ENCODE results near the gene PLA2G6. TPM values are rescaled to one million over a fixed set of nuclear protein-coding genes. Genes with fewer than 3 reads are reported as not detected.
"Not testable (repeated sequence)": the region's sequence is repeated elsewhere in the genome, so short reads cannot be mapped to it uniquely, and the experiment has no call there.

The PLA2G6 gene
- total RNA-seq, 1 experiment from 2014 or later, result 24.1 TPM

- peaks cover 0 to 8% (median 0%) of the 10 kb centered on the region in 3 experiments; a peak in 3 of 7 replicates for H3K36me3 Mint-ChIP-seq (ENCODE audit: insufficient read depth in 1 of 3, low read depth in 3 of 3)
- no peak overlapping the region for H3K27ac ChIP-seq (ENCODE audit: insufficient read length, low read depth, low read length)
- H3K4me2 ChIP-seq (ENCODE audit: insufficient read depth, insufficient read length, low read length), result no peak overlapping the region
- H3K9me3 Mint-ChIP-seq, result no peaks in the 10 kb centered on the region; a peak in 1 of 5 replicates
- H3K9ac ChIP-seq (ENCODE audit: extremely low read depth, insufficient read length, low read length), result no peak overlapping the region
- H3T11ph ChIP-seq (ENCODE audit: low read length), result no peak overlapping the region
- H3K56ac ChIP-seq (ENCODE audit: insufficient read length, low read depth, low read length), result no peak overlapping the region
- WGBS (ENCODE audit: extremely low coverage, insufficient read length, low lambda C conversion rate), result no CpG with 5 or more reads among the region's 28 CpGs
- H4K91ac ChIP-seq (ENCODE audit: insufficient read length, low read depth, low read length), result no peak overlapping the region
- H3K4me1 Mint-ChIP-seq, result peaks cover 4 to 13% of the 10 kb centered on the region in 2 experiments
- no peak overlapping the region for H3K18ac ChIP-seq (ENCODE audit: insufficient read length, low read depth, low read length)
- no peaks in the 10 kb centered on the region for H4K20me1 ChIP-seq (ENCODE audit: control insufficient read depth, insufficient read depth, insufficient read length)
- H2BK5ac ChIP-seq (ENCODE audit: insufficient read length, low read length), result no peak overlapping the region
- no peaks in the 10 kb centered on the region for H3K79me1 ChIP-seq (ENCODE audit: insufficient read depth, low read depth, low read length, poor library complexity, severe bottlenecking)
- H2BK120ac ChIP-seq (ENCODE audit: low read depth, low read length, poor library complexity, severe bottlenecking), result no peak overlapping the region
- H3K27me3 ChIP-seq (ENCODE audit: insufficient read depth, low read length), result no peaks in the 10 kb centered on the region
- H3K79me2 ChIP-seq (ENCODE audit: insufficient read depth, low read length), result no peaks in the 10 kb centered on the region
- no peaks in the 10 kb centered on the region for H3K23me2 ChIP-seq (ENCODE audit: insufficient read length, low read depth, low read length, poor library complexity, severe bottlenecking)
- H3K14ac ChIP-seq (ENCODE audit: insufficient read depth, low read length), result no peak overlapping the region
- no peaks in the 10 kb centered on the region for H3K4me1 ChIP-seq (ENCODE audit: insufficient read depth, low read length)
- H3K9me3 ChIP-seq (ENCODE audit: control insufficient read depth, low read depth, low read length), result no peaks in the 10 kb centered on the region
- no peak overlapping the region for H3K4me3 Mint-ChIP-seq
- no peak overlapping the region for H3K23ac ChIP-seq (ENCODE audit: insufficient read length, low read depth, low read length)
- no peak overlapping the region for H2BK12ac ChIP-seq (ENCODE audit: insufficient read length, low read depth, low read length)
- H3K27me3 Mint-ChIP-seq (ENCODE audit: low read depth), result peaks cover 1% of the 10 kb centered on the region; the same call in 1 of the 2 replicates
- no peak for TF ChIP-seq CTCF (conservative IDR thresholded peaks at IDR 0.05)
- no peak overlapping the region for H3K4ac ChIP-seq (ENCODE audit: low read depth, low read length)
- no peak overlapping the region for H4K5ac ChIP-seq (ENCODE audit: insufficient read length, low read depth, low read length)
- H2AK5ac ChIP-seq (ENCODE audit: insufficient read length, low read length), result no peak overlapping the region
- no peak overlapping the region for H4K8ac ChIP-seq (replicated peaks; ENCODE audit: insufficient read length, low read depth, low read length)
- H2BK15ac ChIP-seq (ENCODE audit: low read depth, low read length), result no peak overlapping the region
- no peak overlapping the region for H2BK20ac ChIP-seq (ENCODE audit: low read depth, low read length, poor library complexity, severe bottlenecking)
- H3K27ac Mint-ChIP-seq, result no peak overlapping the region; a peak in 1 of 7 replicates
- no peak overlapping the region for H2AFZ ChIP-seq (ENCODE audit: low read length)
- no peak for DNase-seq
These were observed 61.1 kb downstream of the PLA2G6 start for GRCh38 chr22:38120359-38121110.

- not testable (repeated sequence) for H3K9ac ChIP-seq (ENCODE audit: extremely low read depth, insufficient read length, low read length); H2AFZ ChIP-seq (ENCODE audit: low read length); H3K27ac ChIP-seq (ENCODE audit: insufficient read length, low read depth, low read length); H2BK5ac ChIP-seq (ENCODE audit: insufficient read length, low read length); H3K27me3 Mint-ChIP-seq (ENCODE audit: low read depth); DNase-seq; H3K23ac ChIP-seq (ENCODE audit: insufficient read length, low read depth, low read length); H3K23me2 ChIP-seq (ENCODE audit: insufficient read length, low read depth, low read length, poor library complexity, severe bottlenecking); H3K56ac ChIP-seq (ENCODE audit: insufficient read length, low read depth, low read length); H3K9me3 Mint-ChIP-seq; H2BK12ac ChIP-seq (ENCODE audit: insufficient read length, low read depth, low read length); H3K9me3 ChIP-seq (ENCODE audit: control insufficient read depth, low read depth, low read length); H2BK120ac ChIP-seq (ENCODE audit: low read depth, low read length, poor library complexity, severe bottlenecking); H3K27me3 ChIP-seq (ENCODE audit: insufficient read depth, low read length); H3K4me3 Mint-ChIP-seq; H3K4me2 ChIP-seq (ENCODE audit: insufficient read depth, insufficient read length, low read length); H3K79me2 ChIP-seq (ENCODE audit: insufficient read depth, low read length); H2BK15ac ChIP-seq (ENCODE audit: low read depth, low read length); H2AK5ac ChIP-seq (ENCODE audit: insufficient read length, low read length); H3K4me1 ChIP-seq (ENCODE audit: insufficient read depth, low read length); H3K36me3 Mint-ChIP-seq (ENCODE audit: insufficient read depth in 1 of 3, low read depth in 3 of 3); H3K27ac Mint-ChIP-seq; H4K20me1 ChIP-seq (ENCODE audit: control insufficient read depth, insufficient read depth, insufficient read length); H4K5ac ChIP-seq (ENCODE audit: insufficient read length, low read depth, low read length); H3T11ph ChIP-seq (ENCODE audit: low read length); H4K91ac ChIP-seq (ENCODE audit: insufficient read length, low read depth, low read length); H2BK20ac ChIP-seq (ENCODE audit: low read depth, low read length, poor library complexity, severe bottlenecking); H3K4ac ChIP-seq (ENCODE audit: low read depth, low read length); H3K14ac ChIP-seq (ENCODE audit: insufficient read depth, low read length); H3K18ac ChIP-seq (ENCODE audit: insufficient read length, low read depth, low read length); H3K79me1 ChIP-seq (ENCODE audit: insufficient read depth, low read depth, low read length, poor library complexity, severe bottlenecking); H4K8ac ChIP-seq (replicated peaks; ENCODE audit: insufficient read length, low read depth, low read length)
- H3K4me1 Mint-ChIP-seq, result peaks cover 2 to 16% of the 10 kb centered on the region in 2 experiments
- WGBS (ENCODE audit: extremely low coverage, insufficient read length, low lambda C conversion rate), result no CpG with 5 or more reads among the region's 2 CpGs
These were observed 62.9 kb downstream of the PLA2G6 start for GRCh38 chr22:38118747-38119146.

Data from H9 (cell line).